Measurements from ENCODE around the gene EFNB2. TPM values are rescaled to one million over a fixed set of nuclear protein-coding genes. Genes with fewer than 3 reads are reported as not detected.

The EFNB2 gene
- total and polyA plus RNA-seq, 12 donors, result 5.2 to 21.4 (median 12.6) TPM

- 44 to 61% (median 51%) methylated on average over 1 of the region's 1 CpG for WGBS, 4 donors
- intact Hi-C loops (cut with DNase I), result no loop called here
Measured at GRCh38 chr13:106497079-106497478, 38.4 kb downstream of the EFNB2 start.

DNA sequence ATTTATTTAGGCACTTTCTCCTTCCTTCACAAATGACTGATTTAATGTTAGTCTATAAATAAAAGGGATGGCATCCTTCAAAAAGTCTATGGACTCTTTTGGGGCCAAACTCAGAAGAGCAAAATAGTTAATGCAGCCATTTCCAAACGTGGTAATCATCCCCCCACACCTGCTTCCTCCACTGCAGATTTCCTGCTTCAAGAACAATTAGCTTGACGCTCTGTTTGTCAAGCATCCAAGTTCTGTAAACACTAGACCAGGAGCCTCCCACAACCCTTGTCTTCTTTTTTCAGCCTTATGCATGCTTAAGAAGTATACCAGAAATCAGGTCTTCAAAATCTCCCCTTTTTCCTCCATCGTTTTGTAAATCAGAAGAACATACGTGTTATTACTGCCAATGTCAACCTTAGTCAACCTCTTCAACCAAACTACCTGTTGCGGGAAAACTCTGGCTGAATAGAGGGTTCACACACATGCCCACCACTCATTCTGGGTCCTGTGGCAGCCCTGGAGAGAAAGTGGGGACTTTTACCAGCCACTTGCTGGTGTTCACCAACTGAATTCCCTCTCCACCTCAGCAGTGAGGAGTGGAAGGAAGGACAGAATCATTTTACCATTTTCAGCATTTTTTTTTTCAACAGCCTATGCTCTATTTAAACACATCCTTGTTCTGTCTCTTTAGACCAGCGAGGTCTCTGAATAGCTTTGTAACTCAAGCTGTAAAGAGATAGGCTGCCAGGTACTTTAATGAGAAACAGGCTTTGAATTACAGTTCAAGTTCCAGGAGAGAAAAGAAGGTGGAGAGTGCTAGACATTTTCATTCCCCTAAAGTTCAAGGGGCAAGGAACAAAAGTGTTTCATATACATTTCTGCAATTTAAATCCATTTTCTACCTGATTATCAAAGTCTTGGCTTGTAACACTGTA, 39.1 kb downstream of the EFNB2 start:
- no peak overlapping the region for H3K4me3 ChIP-seq

More at GRCh38 chr13:106497079-106497478, 38.4 kb downstream of the EFNB2 start:
- H3K27ac ChIP-seq, result no peak overlapping the region
- DNase-seq, result no peak
- no peaks in the 10 kb centered on the region for H3K36me3 ChIP-seq (replicated peaks in 1 of 2)
- TF ChIP-seq, protein P1, sequence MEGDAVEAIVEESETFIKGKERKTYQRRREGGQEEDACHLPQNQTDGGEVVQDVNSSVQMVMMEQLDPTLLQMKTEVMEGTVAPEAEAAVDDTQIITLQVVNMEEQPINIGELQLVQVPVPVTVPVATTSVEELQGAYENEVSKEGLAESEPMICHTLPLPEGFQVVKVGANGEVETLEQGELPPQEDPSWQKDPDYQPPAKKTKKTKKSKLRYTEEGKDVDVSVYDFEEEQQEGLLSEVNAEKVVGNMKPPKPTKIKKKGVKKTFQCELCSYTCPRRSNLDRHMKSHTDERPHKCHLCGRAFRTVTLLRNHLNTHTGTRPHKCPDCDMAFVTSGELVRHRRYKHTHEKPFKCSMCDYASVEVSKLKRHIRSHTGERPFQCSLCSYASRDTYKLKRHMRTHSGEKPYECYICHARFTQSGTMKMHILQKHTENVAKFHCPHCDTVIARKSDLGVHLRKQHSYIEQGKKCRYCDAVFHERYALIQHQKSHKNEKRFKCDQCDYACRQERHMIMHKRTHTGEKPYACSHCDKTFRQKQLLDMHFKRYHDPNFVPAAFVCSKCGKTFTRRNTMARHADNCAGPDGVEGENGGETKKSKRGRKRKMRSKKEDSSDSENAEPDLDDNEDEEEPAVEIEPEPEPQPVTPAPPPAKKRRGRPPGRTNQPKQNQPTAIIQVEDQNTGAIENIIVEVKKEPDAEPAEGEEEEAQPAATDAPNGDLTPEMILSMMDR (IDR thresholded peaks at IDR 0.05), result no peak
- no peak for TF ChIP-seq POLR2A (IDR thresholded peaks at IDR 0.05)
- H3K9me3 ChIP-seq (replicated peaks in 1 of 3), result no peaks in the 10 kb centered on the region
- H3K4me1 ChIP-seq (replicated peaks in 1 of 2), result no peaks in the 10 kb centered on the region
- H3K4me3 ChIP-seq, result no peak overlapping the region
- no peaks in the 10 kb centered on the region for H3K27me3 ChIP-seq

DNA sequence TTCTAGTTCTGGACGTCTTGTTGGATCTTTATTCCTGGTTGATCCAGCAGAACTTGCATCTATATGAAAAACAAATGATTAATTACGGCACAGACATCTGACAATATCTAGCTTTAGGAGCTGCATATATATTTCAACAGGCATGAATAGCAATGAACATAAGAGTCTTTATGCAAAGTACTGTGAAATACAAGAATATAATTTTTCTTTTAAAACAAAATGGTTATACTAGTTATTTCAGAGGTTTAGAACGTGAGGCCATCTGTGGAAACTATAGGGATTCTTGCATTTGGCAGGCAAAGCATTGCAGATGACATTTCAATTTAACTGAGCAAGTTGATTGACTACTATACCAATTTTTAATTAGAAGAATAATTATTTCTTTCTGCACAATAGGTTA, 40.5 kb downstream of the EFNB2 start:
- 79 to 86% (median 82%) methylated on average over 3 of the region's 3 CpGs for WGBS, 4 donors
- Histone ChIP-seq H3K27ac (no peak overlapping the region), H3K9me3 (replicated peaks in 1 of 3) (no peaks in the 10 kb centered on the region), H3K4me3 (no peak overlapping the region), H3K4me1 (replicated peaks in 1 of 2) (no peaks in the 10 kb centered on the region), H3K27me3 (no peaks in the 10 kb centered on the region), H3K36me3 (replicated peaks in 1 of 2) (no peaks in the 10 kb centered on the region)
- TF ChIP-seq, protein P1 (IDR thresholded peaks at IDR 0.05), result no peak
- no peak for TF ChIP-seq POLR2A (IDR thresholded peaks at IDR 0.05)
- intact Hi-C loops (cut with DNase I), result no loop called here
- DNase-seq, result no peak

More for the DNA sequence above, 39.1 kb downstream of the EFNB2 start:
- intact Hi-C loops (cut with DNase I), result no loop called here
- H3K27ac ChIP-seq, result peak overlapping the region in 1 of 5 donors; percentile 72
- WGBS, 4 donors, result 52 to 66% (median 56%) methylated on average over 6 of the region's 6 CpGs
- no peaks in the 10 kb centered on the region for H3K27me3 ChIP-seq
- DNase-seq, result peak in 1 of 7 donors; percentile 29
- no peaks in the 10 kb centered on the region for H3K36me3 ChIP-seq (replicated peaks in 1 of 2)
- H3K9me3 ChIP-seq (replicated peaks in 1 of 3), result no peaks in the 10 kb centered on the region
- no peaks in the 10 kb centered on the region for H3K4me1 ChIP-seq (replicated peaks in 1 of 2)
- TF ChIP-seq, protein P1 (IDR thresholded peaks at IDR 0.05), result no peak
- no peak for TF ChIP-seq POLR2A (IDR thresholded peaks at IDR 0.05)

DNA sequence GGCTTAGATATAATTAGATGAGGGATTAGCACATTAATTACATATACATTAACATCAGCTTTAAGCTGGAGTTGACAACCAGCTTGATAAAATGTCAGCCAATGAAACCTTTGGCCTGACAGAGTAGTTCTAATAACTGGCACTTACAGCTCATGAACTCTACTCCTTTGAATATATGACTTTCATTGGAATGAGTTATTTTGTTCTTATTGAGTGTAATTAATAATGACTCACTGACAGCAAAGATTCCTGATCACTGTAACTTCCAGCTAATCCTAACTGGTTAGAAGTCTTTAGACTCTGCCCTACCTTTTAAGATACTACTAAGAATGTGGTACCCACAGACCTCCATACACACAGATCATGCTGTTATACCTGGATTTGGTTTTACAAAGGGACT, 41.0 kb downstream of the EFNB2 start:
- no peaks in the 10 kb centered on the region for H3K4me1 ChIP-seq (replicated peaks in 1 of 2)
- no peak for TF ChIP-seq POLR2A (IDR thresholded peaks at IDR 0.05)
- TF ChIP-seq, protein P1 (IDR thresholded peaks at IDR 0.05), result no peak
- H3K36me3 ChIP-seq (replicated peaks in 1 of 2), result no peaks in the 10 kb centered on the region
- intact Hi-C loops (cut with DNase I), result no loop called here
- no peak overlapping the region for H3K27ac ChIP-seq
- H3K9me3 ChIP-seq (replicated peaks in 1 of 3), result no peaks in the 10 kb centered on the region
- no peak for DNase-seq
- no peak overlapping the region for H3K4me3 ChIP-seq
- H3K27me3 ChIP-seq, result no peaks in the 10 kb centered on the region

Data from adrenal gland (tissue), 12 donors.